IgD-negative memory B cell (primary cell): ENCODE results near the gene ACSS2. TPM values are rescaled to one million over a fixed set of nuclear protein-coding genes. Genes with fewer than 3 reads are reported as not detected.

Source experiments
- H3K27ac Mint-ChIP-seq, 3 donors: one replicate each; pipeline ENCODE4 v1.8.0; 2020 to 2022; ENCODE audit warnings: mild to moderate bottlenecking in 3 of 3, mixed read lengths in 3 of 3, moderate library complexity in 1 of 3
- H3K27me3 Mint-ChIP-seq: one replicate; pipeline ENCODE4 v1.8.0; 2021; ENCODE audit warnings: mixed read lengths
- H3K36me3 Mint-ChIP-seq: one replicate; pipeline ENCODE4 v1.8.0; 2020; ENCODE audit warnings: mild to moderate bottlenecking, mixed read lengths
- H3K4me1 Mint-ChIP-seq, 3 donors: one replicate each; pipeline ENCODE4 v1.8.0; 2020 to 2022; ENCODE audit warnings: mixed read lengths in 3 of 3, mild to moderate bottlenecking in 1 of 3
- H3K4me3 Mint-ChIP-seq, 4 donors: one replicate each; pipeline ENCODE4 v1.8.0; 2020 to 2022; ENCODE audit warnings: mild to moderate bottlenecking in 4 of 4, mixed read lengths in 4 of 4, moderate library complexity in 3 of 4
- H3K9me3 Mint-ChIP-seq, 3 donors: one replicate each; pipeline ENCODE4 v1.8.0; 2020 to 2021; ENCODE audit warnings: mixed read lengths in 3 of 3, mild to moderate bottlenecking in 1 of 3
- polyA plus RNA-seq: library from polyadenylated mRNA; unstranded; fragments of 300-500 nt; fragmentation: Illumina TruSeq; gene quantifications from one replicate; pipeline ENCODE4 v1.2.3, GENCODE V29; 2021

Gene ACSS2
- polyA plus RNA-seq, 1 donor from 2014 or later, result 4.2 TPM

DNA sequence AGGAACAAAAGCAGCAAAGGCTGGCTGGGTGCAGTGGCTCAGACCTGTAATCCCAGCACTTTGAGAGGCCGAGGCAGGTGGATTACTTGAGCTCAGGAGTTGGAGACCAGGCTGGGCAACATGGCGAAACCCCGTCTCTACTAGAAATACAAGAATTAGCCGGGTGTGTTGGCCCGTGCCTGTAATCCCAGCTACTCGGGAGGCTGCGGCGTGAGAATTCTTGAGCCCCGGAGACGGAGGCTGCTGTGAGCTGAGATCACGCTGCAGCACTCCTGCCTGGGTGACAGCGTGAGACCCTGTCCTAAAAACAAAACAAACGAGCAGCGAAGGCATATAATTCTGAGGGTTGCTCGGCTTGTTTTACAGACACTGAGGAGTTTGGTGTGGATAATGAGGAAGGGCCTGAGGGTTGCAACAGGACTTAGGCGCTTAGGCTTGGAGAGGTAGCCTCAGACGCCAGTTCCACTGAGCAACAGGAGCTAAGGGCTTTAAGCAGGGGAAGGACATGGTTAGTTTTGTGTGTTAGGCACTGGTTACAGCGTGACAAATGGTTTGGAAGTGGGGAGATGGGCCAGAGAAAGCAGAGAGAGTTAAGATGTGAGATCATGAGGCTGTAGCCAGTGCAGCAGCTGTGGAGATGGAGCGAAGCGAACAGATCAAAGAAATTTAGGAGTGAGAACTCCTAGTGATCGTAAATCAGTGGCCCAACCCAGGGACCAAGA lies 80.5 kb downstream of the ACSS2 start:
- Mint-ChIP-seq H3K4me1 (peaks cover 9 to 26% (median 20%) of the 10 kb centered on the region in 3 donors), H3K27ac (peak overlapping the region in 1 of 3 donors; percentile 73), H3K4me3 (peak overlapping the region in 1 of 4 donors; percentile 93), H3K9me3 (no peaks in the 10 kb centered on the region), H3K36me3 (no peaks in the 10 kb centered on the region), H3K27me3 (no peaks in the 10 kb centered on the region)

DNA sequence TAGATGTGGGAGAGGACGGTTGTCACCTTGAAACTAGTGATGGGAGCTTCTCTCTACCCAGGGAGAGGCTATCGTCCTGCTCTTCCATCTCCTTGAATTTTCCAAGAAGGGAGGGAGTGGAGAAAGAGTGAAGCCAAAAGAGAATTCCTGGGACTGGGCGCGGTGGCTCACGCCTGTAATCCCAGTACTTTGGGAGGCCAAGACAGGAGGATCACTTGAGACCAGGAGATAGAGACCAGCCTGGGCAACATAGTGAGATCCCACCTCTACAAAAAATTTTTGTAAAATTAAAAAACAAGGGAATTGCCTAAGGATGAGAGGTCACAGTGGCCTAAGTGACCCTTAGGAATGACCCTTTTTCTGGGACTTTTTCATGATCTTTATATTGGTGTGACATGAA lies 88.1 kb downstream of the ACSS2 start:
- H3K36me3 Mint-ChIP-seq, result no peaks in the 10 kb centered on the region
- H3K9me3 Mint-ChIP-seq, result no peaks in the 10 kb centered on the region
- H3K4me1 Mint-ChIP-seq, result peaks cover 0 to 5% (median 2%) of the 10 kb centered on the region in 3 donors
- H3K27ac Mint-ChIP-seq, result no peak overlapping the region
- H3K27me3 Mint-ChIP-seq, result peaks cover 2% of the 10 kb centered on the region
- no peak overlapping the region for H3K4me3 Mint-ChIP-seq

DNA sequence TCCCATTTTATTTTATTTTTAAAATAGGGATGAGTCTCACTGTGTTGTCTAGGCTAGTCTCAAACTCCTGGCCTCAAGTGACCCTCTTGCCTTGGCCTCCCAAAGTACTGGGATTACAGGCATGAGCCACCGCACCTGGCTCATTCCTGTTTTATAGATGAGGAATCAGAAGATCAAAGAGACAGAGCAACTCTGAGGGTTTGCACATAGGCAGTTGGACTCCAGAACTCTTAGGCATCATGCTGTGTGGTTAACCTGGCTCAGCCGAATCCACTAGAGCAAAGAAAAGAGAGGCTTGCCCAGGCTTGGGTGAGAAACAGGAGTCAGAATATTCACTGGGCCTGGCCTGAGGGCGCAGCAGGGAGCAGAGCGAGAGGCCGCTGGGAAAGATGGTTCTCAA lies 88.6 kb downstream of the ACSS2 start:
- peaks cover 2% of the 10 kb centered on the region for H3K27me3 Mint-ChIP-seq

DNA sequence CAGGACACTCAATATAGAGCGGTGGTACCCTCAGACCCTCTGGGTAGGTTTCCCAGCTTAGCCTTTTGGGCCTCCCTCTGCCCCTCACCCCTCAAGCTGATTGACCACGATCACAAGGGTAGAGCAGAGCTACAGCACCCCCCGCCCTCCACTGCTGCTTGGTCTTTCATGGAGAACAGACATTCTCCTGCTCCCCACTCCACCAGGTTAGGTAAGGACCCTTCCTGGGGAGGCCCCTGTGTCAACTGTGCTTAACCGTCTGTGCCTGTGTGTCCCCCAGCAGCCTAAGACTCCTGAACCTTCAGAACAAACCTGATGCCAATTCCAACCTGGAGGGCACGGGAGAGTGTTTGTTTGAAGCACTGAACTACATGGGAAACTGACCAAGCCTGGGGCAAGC lies 91.0 kb downstream of the ACSS2 start:
- no peaks in the 10 kb centered on the region for H3K9me3 Mint-ChIP-seq
- H3K36me3 Mint-ChIP-seq, result no peaks in the 10 kb centered on the region
- H3K27ac Mint-ChIP-seq, result peak overlapping the region in 1 of 3 donors; percentile 53
- H3K4me3 Mint-ChIP-seq, result no peak overlapping the region
- no peaks in the 10 kb centered on the region for H3K4me1 Mint-ChIP-seq
- peaks cover 2% of the 10 kb centered on the region for H3K27me3 Mint-ChIP-seq

More for the DNA sequence above, 88.6 kb downstream of the ACSS2 start:
- Mint-ChIP-seq H3K36me3 (no peaks in the 10 kb centered on the region), H3K4me3 (no peak overlapping the region), H3K4me1 (peaks cover 0 to 5% (median 2%) of the 10 kb centered on the region in 3 donors), H3K27ac (no peak overlapping the region), H3K9me3 (no peaks in the 10 kb centered on the region)

DNA sequence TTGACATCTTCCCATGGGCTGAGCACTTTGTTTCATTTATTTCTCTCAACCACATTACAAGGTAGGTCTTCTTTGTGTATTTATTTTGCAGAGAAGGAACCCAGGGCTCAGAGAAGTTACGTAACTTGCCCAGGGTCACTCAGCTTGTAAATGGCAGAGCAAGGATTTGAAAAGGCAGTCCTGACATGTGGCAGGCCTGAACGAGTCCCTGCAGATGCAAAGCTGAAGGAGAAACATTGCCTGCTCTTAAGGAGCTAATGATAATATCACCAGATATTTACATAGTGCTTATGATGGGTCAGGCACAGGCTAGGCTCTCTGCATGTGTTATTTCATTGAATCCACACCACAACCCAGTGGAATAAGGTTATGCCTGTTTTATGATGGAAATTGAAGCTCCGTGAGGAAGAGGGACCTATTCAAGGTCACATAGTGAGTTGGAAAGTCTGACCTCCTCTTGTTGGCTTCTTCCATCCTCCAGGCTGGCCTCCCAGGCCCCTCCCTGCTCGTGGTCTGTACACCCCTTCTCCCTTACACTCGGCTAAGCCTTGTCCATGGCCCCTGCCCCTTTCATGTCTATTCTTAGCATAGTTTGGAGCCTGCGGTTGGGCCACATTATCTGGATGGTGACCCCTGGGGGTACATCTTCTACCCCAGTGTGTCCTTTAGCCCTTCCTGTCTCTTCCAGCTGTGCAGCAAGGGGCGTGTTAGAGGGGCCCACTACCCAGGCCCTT lies 91.8 kb downstream of the ACSS2 start:
- Mint-ChIP-seq H3K36me3 (no peaks in the 10 kb centered on the region), H3K27me3 (peaks cover 2% of the 10 kb centered on the region), H3K4me1 (no peaks in the 10 kb centered on the region), H3K4me3 (no peak overlapping the region), H3K9me3 (no peaks in the 10 kb centered on the region), H3K27ac (peak overlapping the region in 1 of 3 donors; percentile 53)

DNA sequence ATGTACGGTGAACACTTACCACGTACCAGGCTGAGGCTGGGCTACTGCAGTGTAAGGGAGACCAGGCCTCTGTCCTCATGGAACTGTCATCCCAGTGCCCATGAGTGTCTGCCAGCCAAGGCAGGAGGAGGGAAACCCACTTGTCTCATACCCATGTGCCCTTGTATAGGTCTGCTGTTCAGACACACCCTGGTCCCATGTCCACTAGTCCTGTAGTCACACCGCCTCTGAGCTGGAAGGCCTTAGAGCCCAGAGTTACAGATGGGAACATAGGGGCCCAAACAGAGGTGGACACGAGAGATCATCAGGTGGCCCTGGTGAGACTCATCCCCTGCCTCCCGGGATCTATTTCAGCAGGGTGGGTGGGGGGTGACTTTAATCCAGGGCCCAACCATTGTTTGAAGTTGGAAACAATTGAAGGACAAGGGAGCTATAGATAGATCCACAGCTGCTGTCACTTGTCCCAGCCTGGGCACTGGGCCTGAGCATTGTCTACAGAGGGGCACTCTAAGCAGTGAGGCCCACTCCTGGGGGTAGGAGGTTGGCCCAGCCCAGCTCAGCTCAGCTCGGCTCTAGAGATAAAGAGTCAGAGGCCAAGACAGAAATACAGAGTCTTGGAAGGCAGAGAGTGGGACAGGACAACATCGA lies 93.9 kb downstream of the ACSS2 start:
- H3K4me1 Mint-ChIP-seq, result no peaks in the 10 kb centered on the region
- no peak overlapping the region for H3K4me3 Mint-ChIP-seq
- H3K36me3 Mint-ChIP-seq, result no peaks in the 10 kb centered on the region
- no peaks in the 10 kb centered on the region for H3K9me3 Mint-ChIP-seq
- H3K27ac Mint-ChIP-seq, result no peak overlapping the region
- peaks cover 2% of the 10 kb centered on the region for H3K27me3 Mint-ChIP-seq

DNA sequence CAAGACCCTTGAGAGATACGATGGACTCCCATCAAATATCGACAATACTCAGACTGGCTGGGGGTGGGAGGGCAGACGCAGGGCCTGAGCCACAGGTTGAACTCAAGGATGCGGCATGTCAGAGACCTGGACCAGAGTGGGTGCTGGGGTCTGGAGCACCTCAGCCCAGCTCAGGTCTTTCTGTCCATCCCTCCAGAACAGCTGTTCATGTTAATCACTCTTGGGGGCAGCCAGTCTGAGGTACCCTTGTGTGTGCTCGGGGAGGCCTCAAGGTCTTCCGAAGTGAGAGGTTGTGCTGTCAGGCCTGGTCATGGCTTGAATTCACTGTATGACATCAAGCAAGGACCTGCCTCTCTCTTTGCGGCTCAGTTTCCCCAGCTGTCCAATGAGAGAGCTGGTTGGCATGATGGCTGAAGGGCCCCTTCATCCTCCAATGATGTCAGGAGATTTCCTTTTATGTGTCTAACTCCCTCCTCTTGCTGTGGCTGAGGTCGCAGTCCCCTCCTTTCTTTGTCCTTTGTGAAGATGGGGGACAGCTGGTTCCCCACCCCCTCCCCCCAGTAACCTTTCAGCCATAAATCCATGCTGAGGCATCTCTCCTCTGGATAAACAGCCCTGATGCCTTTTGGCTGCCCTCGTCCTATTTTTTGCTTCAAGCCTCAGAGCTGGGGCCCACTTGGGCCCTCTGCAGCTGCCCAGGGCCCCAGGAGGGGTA lies 94.6 kb downstream of the ACSS2 start:
- Mint-ChIP-seq H3K36me3 (no peaks in the 10 kb centered on the region), H3K27ac (no peak overlapping the region), H3K4me3 (no peak overlapping the region), H3K27me3 (peaks cover 5% of the 10 kb centered on the region), H3K4me1 (no peaks in the 10 kb centered on the region), H3K9me3 (no peaks in the 10 kb centered on the region)

DNA sequence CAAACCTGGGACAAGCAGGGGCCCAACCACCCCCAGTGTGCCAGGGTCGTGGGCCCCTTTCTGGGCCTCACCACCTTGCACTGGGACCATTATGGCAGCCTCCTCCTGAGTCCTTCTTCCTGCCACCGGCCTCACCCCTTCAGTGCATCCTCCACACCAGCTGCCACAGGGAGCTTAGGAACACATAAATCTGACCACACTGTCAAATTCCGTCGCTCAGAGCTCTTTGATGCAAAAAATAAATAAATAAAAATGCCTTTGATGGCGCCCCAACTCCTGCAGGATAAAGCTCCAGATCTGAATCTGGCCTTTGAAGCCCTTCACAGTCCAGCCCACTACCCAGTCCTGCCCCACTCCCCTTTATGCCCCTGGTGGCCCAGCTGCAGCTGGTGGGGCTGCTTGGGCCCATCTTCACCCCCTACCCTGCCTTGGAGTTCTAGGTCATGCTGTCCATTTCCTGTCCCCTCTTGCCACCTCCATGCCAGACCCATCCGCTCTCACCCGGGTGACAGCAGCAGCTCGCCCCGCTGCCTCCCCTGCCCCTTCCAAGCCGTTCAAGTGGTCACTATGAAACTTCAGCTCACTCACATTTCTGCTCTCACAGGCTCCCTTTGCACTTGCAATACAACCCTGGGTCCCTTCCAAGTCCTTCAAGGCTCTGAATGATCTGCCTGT lies 95.3 kb downstream of the ACSS2 start:
- Mint-ChIP-seq H3K9me3 (no peaks in the 10 kb centered on the region), H3K27me3 (peaks cover 8% of the 10 kb centered on the region), H3K27ac (peak overlapping the region in 1 of 3 donors; percentile 85), H3K36me3 (no peaks in the 10 kb centered on the region), H3K4me1 (no peaks in the 10 kb centered on the region), H3K4me3 (no peak overlapping the region)

DNA sequence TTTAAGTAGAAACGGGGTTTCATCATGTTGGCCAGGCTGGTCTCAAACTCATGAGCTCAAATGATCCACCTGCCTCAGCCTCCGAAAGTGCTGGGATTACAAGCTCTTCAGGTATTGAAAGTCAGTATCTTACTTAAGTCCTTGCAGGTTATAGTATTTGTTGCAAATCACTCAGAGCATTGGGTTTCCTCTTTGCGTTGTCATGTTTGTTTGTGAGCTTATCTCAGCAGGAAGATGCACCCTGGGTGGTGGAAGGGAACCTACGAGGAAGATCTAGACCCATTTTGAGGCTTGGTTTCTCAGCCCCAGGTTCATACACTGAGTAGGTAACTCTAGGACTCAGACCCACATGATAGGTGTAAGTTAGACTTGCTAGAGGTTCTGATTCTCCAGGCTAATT lies 97.8 kb downstream of the ACSS2 start:
- Mint-ChIP-seq H3K27me3 (peaks cover 8% of the 10 kb centered on the region), H3K4me3 (no peak overlapping the region), H3K36me3 (peaks cover 3% of the 10 kb centered on the region), H3K9me3 (no peaks in the 10 kb centered on the region), H3K27ac (no peak overlapping the region), H3K4me1 (no peaks in the 10 kb centered on the region)

DNA sequence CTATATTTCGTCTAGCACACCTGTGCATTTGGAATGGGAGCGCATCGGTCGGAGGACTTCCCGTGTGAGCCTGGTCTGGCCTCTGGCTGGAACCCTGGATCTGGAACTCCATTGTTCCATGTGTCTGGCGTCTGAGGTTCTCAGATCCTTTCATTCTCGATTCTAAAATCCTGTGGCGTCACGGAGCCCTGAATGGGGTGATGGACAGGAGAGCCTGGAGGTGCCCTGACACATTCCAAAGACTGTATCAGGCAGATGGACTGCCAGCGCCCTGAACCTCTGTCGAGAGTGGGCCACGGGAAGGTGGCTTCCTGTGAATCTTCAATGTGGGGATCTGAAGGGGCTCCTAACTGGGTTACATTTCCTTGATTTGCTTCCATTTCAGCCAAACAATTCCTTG lies 99.9 kb downstream of the ACSS2 start:
- H3K9me3 Mint-ChIP-seq, result no peaks in the 10 kb centered on the region
- peaks cover 3% of the 10 kb centered on the region for H3K36me3 Mint-ChIP-seq
- H3K4me3 Mint-ChIP-seq, result no peak overlapping the region
- H3K27ac Mint-ChIP-seq, result no peak overlapping the region
- no peaks in the 10 kb centered on the region for H3K4me1 Mint-ChIP-seq
- H3K27me3 Mint-ChIP-seq, result peaks cover 12% of the 10 kb centered on the region

Other genes with a start within 250 kb of the ACSS2 start
- gene PIGU, start 199.5 kb upstream of the ACSS2 start, polyA plus RNA-seq, result 19.8 TPM
- gene TP53INP2, start 172.3 kb upstream of the ACSS2 start, polyA plus RNA-seq, result 1.3 TPM
- 10.8 TPM for gene NCOA6, start 51.0 kb upstream of the ACSS2 start, polyA plus RNA-seq
- 1.1 TPM for gene GGT7, start 3.8 kb upstream of the ACSS2 start, polyA plus RNA-seq
- 22.3 TPM for gene GSS, start 79.2 kb downstream of the ACSS2 start, polyA plus RNA-seq
- gene MYH7B, start 79.3 kb downstream of the ACSS2 start, polyA plus RNA-seq, result 0.34 TPM
- 53.4 TPM for gene TRPC4AP, start 216.2 kb downstream of the ACSS2 start, polyA plus RNA-seq